GM12864 (cell line): ENCODE measurements around the gene SP140.
"Not testable (repeated sequence)": the region's sequence is repeated elsewhere in the genome, so short reads cannot be mapped to it uniquely, and the experiment has no call there.

Source experiments
- DNase-seq: peaks from one replicate; pipeline ENCODE4 v3.0.0-alpha.2; 2011; ENCODE audit warnings: low read depth
- H3K4me3 ChIP-seq: 2 replicates; pipeline ENCODE4 v1.5.1; 2011; ENCODE audit warnings: mild to moderate bottlenecking, low read depth, low read length, control low read depth
- CTCF ChIP-seq: IDR thresholded peaks from 2 replicates; pipeline ENCODE4 v1.5.1; 2011; ENCODE audit warnings: low read depth, mild to moderate bottlenecking, moderate library complexity, low read length, control low read depth, inconsistent platforms; ENCODE audit errors: missing control alignments

SP140 gene

GRCh38 chr2:230330725-230331124 lies 105.2 kb downstream of the SP140 start:
- TF ChIP-seq CTCF: no peak
- no peak for DNase-seq
- no peak overlapping the region for H3K4me3 ChIP-seq

- no peak overlapping the region for H3K4me3 ChIP-seq
- DNase-seq: no peak
- TF ChIP-seq CTCF: no peak
Observed at GRCh38 chr2:230335461-230335863, 109.9 kb downstream of the SP140 start.

GRCh38 chr2:230335864-230336506 lies 110.4 kb downstream of the SP140 start:
- no peak overlapping the region for H3K4me3 ChIP-seq
- no peak for DNase-seq
- TF ChIP-seq CTCF: no peak

GRCh38 chr2:230341936-230342528 lies 116.5 kb downstream of the SP140 start:
- not testable (repeated sequence) for DNase-seq, H3K4me3 ChIP-seq

GRCh38 chr2:230343041-230343624 lies 117.6 kb downstream of the SP140 start:
- not testable (repeated sequence) for DNase-seq, H3K4me3 ChIP-seq

- H3K4me3 ChIP-seq: no peak overlapping the region
- DNase-seq: no peak
- no peak for TF ChIP-seq CTCF
Observed at GRCh38 chr2:230343747-230344146, 118.2 kb downstream of the SP140 start.

GRCh38 chr2:230346465-230346864 lies 120.9 kb downstream of the SP140 start:
- no peak for TF ChIP-seq CTCF
- no peak for DNase-seq
- H3K4me3 ChIP-seq: no peak overlapping the region

- DNase-seq: no peak
- TF ChIP-seq CTCF: no peak
- H3K4me3 ChIP-seq: no peak overlapping the region
Observed at GRCh38 chr2:230346921-230347533, 121.5 kb downstream of the SP140 start.
